HepG2 (cell line): Measurements from ENCODE around the gene ICAM3. TPM values are rescaled to one million over a fixed set of nuclear protein-coding genes. Genes with fewer than 3 reads are reported as not detected.
A peak's percentile ranks its signal among the peaks of the same experiment; 100 is the strongest.

Source experiments
- AFF4 ChIP-seq: sonication (generic); formaldehyde crosslinking; IDR thresholded peaks from 2 replicates; pipeline ENCODE4 v1.4.0; 2020; ENCODE audit warnings: missing genetic modification reagents
- ARID4A ChIP-seq: sonication (generic); formaldehyde crosslinking; IDR thresholded peaks from 2 replicates; pipeline ENCODE4 v1.5.0; 2020; ENCODE audit warnings: mild to moderate bottlenecking, missing genetic modification reagents, borderline replicate concordance
- CBX1 ChIP-seq: IDR thresholded peaks from one replicate; pipeline ENCODE4 v1.6.1; 2016; ENCODE audit warnings: antibody characterized with exemption, low read depth
- CHD4 ChIP-seq: fragments of 200-600 bp; sonication (generic); IDR thresholded peaks from 2 replicates; pipeline ENCODE4 v1.7.0; 2017; ENCODE audit warnings: mild to moderate bottlenecking, low read length, borderline replicate concordance
- CREB3 ChIP-seq: sonication (generic); formaldehyde crosslinking; IDR thresholded peaks from 2 replicates; pipeline ENCODE4 v1.5.0; 2020; ENCODE audit warnings: missing genetic modification reagents
- CREM ChIP-seq, 2 experiments: sonication (generic) in 1 of 2; formaldehyde crosslinking in 1 of 2; IDR thresholded peaks; 2 replicates each; pipeline versions ENCODE4 v1.4.0 to v1.6.1; 2016 to 2020; ENCODE audit warnings: antibody characterized with exemption in 1 of 2, mild to moderate bottlenecking in 1 of 2, missing genetic modification reagents in 1 of 2
- JARID2 ChIP-seq: sonication (generic); formaldehyde crosslinking; IDR thresholded peaks from 2 replicates; pipeline ENCODE4 v1.8.1; 2023; ENCODE audit warnings: missing genetic modification reagents, inconsistent platforms; ENCODE audit not compliant: insufficient replicate concordance
- MBNL3 ChIP-seq: fragments of 250-450 bp; sonication (Bioruptor Pico); conservative IDR thresholded peaks from 2 replicates; pipeline ENCODE4 v1.8.0; 2022; ENCODE audit warnings: mild to moderate bottlenecking, inconsistent platforms
- PBX2 ChIP-seq: IDR thresholded peaks from 2 replicates; pipeline ENCODE4 v1.6.1; 2016; ENCODE audit warnings: control low read depth
- PTBP1 ChIP-seq: fragments of 200-400 bp; formaldehyde crosslinking; IDR thresholded peaks from 2 replicates; pipeline ENCODE4 v1.6.1; 2018; ENCODE audit warnings: low read length, low read depth; ENCODE audit not compliant: poor library complexity, severe bottlenecking
- SAP130 ChIP-seq: IDR thresholded peaks from 2 replicates; pipeline ENCODE4 v1.6.1; 2016; ENCODE audit warnings: low read depth
- SNAPC5 ChIP-seq: sonication (generic); formaldehyde crosslinking; IDR thresholded peaks from 2 replicates; pipeline ENCODE4 v1.8.1; 2023; ENCODE audit warnings: mild to moderate bottlenecking, missing genetic modification reagents, borderline replicate concordance
- TAF15 ChIP-seq: fragments of 200-400 bp; formaldehyde crosslinking; IDR thresholded peaks from one replicate; pipeline ENCODE4 v1.6.1; 2018; ENCODE audit warnings: mild to moderate bottlenecking, low read depth, low read length; ENCODE audit not compliant: poor library complexity, severe bottlenecking
- ZBTB42 ChIP-seq: sonication (generic); formaldehyde crosslinking; IDR thresholded peaks from 2 replicates; pipeline ENCODE4 v1.5.0; 2020; ENCODE audit warnings: mild to moderate bottlenecking, missing genetic modification reagents
- ZNF3 ChIP-seq: IDR thresholded peaks from 2 replicates; pipeline ENCODE4 v1.7.0; 2017; ENCODE audit warnings: inconsistent platforms
- polyA plus RNA-seq, 8 experiments: library from polyadenylated mRNA; depleted of rRNA in 3 of 8; stranded (reverse) in 7 of 8; unstranded in 1 of 8; fragments of >200 nt; fragmentation: Illumina TruSeq in 4 of 8; extraction: Trizol in 4 of 8; gene quantifications; 2 replicates each; pipeline versions ENCODE4 v1.2.1 to v1.2.3, GENCODE V29; 2011 to 2016; ENCODE audit warnings: low read depth in 4 of 8, missing spikeins in 1 of 8, mixed read lengths in 1 of 8; ENCODE audit not compliant: insufficient read depth in 1 of 8
- total RNA-seq, 5 experiments: library from RNA; depleted of rRNA; stranded (reverse); fragments of >200 nt; fragmentation: Illumina TruSeq; extraction: Trizol; gene quantifications; 2 replicates each; pipeline ENCODE4 v1.2.3, GENCODE V29; 2016; ENCODE audit warnings: low read depth in 1 of 5
- TF ChIP-seq, protein P1 (sequence below): IDR thresholded peaks from 2 replicates; pipeline ENCODE4 v1.6.1; 2016; ENCODE audit warnings: missing compliant biosample characterization, missing genetic modification reagents, borderline replicate concordance

Gene ICAM3
- total and polyA plus RNA-seq, 2 of the 13 experiments (the other 11 are each of a cell fraction or from before 2014, with no cell fraction given), result 14.1 to 21.0 TPM

DNA sequence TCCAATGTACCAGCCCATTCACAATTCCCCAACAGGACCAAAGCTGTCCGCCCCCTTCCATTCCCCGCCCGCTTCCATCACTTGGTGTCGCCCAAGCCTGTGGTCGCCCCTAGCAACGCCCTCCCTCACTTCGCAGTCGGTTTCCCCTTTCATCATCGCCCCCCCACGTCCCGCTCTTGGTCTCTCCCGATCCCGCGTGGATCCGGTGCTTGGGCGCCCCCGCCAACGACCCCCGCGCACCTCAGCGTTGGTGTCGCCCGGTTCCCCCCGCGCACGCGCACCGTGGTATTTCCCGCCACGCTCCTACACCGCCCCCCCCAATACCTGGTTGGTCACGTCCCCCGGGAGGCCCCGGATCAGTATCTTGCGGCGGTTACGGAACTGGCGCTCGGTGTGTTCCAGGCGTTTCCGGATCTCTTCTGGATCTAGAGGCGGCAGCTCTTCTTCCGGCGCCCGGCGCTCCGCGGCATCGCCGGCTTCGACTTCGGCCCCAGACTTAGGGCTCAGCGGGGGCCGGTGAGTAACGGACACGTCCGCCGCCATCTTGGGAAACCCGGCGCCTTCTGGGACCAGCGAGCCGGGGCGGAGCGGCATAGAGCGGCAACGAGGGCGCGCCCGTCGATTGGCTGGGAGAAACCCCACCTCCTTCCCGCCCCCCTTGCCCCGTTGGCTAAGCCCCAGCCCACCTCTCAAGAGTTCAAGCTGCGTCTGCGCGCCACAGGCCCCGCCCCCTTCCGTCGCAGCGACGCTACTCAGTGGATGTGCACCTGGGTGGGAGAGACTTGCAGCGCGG lies 6.3 kb downstream of the ICAM3 start, which contains the start of gene RAVER1 (continued):
- peak; percentile 78 for TF ChIP-seq SAP130
- no peak for TF ChIP-seq PBX2
- peak; percentile 84 for TF ChIP-seq ARID4A (CRISPR knock-in tag)
- no peak for TF ChIP-seq TAF15
- no peak for TF ChIP-seq ZNF3 (CRISPR knock-in tag)
- no peak for TF ChIP-seq CBX1
- TF ChIP-seq SNAPC5 (CRISPR knock-in tag), result no peak
- no peak for TF ChIP-seq CHD4
- no peak for TF ChIP-seq MBNL3 (CRISPR knock-in tag)
- TF ChIP-seq AFF4 (CRISPR knock-in tag), result no peak
- no peak for TF ChIP-seq PTBP1
- peak; percentile 49; the same call in 1 of the 2 replicates for TF ChIP-seq CREM (IDR thresholded peaks at IDR 0.05)
- TF ChIP-seq CREM (CRISPR knock-in tag; IDR thresholded peaks at IDR 0.05), result no peak
- TF ChIP-seq, protein P1, sequence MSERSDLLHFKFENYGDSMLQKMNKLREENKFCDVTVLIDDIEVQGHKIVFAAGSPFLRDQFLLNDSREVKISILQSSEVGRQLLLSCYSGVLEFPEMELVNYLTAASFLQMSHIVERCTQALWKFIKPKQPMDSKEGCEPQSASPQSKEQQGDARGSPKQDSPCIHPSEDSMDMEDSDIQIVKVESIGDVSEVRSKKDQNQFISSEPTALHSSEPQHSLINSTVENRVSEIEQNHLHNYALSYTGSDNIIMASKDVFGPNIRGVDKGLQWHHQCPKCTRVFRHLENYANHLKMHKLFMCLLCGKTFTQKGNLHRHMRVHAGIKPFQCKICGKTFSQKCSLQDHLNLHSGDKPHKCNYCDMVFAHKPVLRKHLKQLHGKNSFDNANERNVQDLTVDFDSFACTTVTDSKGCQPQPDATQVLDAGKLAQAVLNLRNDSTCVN (CRISPR knock-in tag), result peak; percentile 26; the same call in 1 of the 2 replicates
- TF ChIP-seq CREB3, result no peak
- no peak for TF ChIP-seq JARID2 (CRISPR knock-in tag)
- TF ChIP-seq ZBTB42 (CRISPR knock-in tag), result no peak; the same call in 1 of the 2 replicates
